GM19025 (cell line): ENCODE measurements around the gene SNRPD3.

Experiments used
- ATAC-seq: cut with Tn5 transposase; IDR thresholded peaks from one replicate; pipeline ENCODE4 v1.9.1; 2021; ENCODE audit warnings: mild to moderate bottlenecking, low read depth, moderate library complexity; ENCODE audit not compliant: unreplicated experiment

The SNRPD3 gene

GRCh38 chr22:24555165-24556039 is at the start of gene SNRPD3:
SNRPD3 (plus strand) TSS chr22:24555999; CDS start chr22:24557675, 1,676 bp downstream.
- peak; percentile 72 for ATAC-seq

- no peak for ATAC-seq
These were observed 48.9 kb upstream of the SNRPD3 start for GRCh38 chr22:24506802-24507438.

DNA sequence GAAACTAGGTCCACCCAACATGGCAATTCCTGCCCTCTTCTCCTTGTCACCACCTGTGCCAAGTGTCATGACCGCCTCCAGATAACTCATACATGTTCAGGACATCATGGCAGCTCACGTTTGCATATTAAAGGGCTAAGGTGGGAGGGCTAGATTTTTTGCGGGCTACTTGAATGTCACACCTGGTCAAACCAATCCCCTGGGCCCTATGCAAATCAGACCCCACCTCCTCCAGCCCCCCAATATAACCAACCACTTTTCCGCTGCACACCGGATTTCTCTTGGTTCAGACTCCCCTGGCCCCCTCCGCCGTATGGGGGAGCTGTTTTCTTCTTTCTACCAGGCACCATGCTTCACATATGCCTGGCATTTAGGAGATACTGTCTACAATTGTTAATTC is 48.1 kb upstream of the SNRPD3 start:
- ATAC-seq: no peak

GRCh38 chr22:24510637-24511625 is 44.9 kb upstream of the SNRPD3 start:
- no peak for ATAC-seq

DNA sequence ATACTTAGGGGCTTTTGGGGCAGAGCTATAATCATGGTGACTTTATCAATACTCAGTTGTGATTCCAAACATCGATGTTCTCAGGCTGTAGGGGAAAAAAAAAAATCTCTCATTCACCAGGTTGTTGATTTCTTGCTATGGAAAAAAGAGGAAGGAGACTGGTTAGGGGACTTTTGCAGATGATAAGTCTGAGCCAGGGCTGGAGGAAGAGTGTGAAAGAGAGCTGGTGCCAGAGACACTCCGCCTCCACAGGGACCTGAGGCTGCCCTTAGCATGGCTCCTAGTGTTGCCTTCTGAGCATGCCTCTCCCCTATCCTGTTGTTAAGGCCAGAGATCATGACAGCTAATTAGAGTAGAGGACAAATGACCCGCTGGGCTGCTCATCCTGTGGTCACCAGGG is 43.8 kb upstream of the SNRPD3 start:
- no peak for ATAC-seq

GRCh38 chr22:24513378-24514240 is 42.2 kb upstream of the SNRPD3 start:
- ATAC-seq: no peak

- no peak for ATAC-seq
These were observed 41.4 kb upstream of the SNRPD3 start for GRCh38 chr22:24514241-24515026.

DNA sequence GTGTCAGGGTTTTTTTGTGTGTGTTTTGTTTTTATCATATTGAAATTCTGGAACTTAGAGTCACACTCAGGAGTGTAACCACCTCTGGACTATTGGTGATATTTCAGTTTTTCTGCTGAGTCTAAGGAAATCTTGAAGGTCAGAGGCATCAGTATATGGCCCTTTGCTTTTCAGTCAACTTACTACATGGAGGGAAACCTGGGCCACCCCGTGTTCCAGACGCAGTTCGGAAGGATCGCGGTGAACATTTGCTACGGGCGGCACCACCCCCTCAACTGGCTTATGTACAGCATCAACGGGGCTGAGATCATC is 40.8 kb upstream of the SNRPD3 start:
- ATAC-seq: no peak

DNA sequence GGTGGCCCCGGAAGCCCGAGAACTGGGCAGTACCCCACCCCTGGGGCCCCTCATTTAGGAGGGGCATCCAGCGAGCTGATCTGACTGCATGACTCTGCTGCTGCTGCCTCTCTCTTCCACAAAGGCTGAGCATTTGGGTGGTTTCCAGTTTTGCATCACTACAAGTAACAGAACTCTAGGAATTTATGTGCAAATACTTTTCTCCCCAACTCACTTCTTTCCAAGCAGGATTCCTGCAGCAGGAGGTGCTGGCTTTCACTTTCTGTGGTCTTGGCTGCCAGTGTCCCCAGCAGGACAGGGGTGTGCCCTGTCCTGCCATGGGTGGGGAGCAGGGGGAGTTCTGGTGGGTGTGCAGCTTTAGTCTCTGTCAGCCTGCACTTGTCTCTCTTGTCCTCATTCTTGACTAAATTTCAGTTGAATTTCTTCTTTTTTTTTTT is 39.5 kb upstream of the SNRPD3 start:
- no peak for ATAC-seq

DNA sequence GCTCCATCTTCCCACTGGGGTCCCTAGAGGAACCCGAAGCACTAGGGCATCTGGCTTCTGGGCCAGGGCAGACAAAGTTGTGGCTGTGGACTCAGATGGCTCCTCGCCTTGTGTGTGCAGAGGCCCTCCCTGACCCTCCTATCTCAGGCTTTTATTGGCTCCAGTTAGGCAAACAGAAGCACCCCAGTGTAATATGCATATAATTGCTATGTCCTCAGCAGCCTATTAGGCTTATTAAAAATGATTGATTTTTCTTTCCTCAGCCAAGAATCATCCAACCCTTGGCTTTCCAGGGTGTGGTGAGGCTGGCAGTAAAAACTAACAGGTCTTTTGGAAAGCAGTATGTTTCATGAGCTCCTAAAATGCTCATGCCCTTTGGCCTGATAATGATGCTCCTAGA is 38.4 kb upstream of the SNRPD3 start:
- no peak for ATAC-seq

GRCh38 chr22:24518228-24518627 is 37.6 kb upstream of the SNRPD3 start:
- no peak for ATAC-seq

DNA sequence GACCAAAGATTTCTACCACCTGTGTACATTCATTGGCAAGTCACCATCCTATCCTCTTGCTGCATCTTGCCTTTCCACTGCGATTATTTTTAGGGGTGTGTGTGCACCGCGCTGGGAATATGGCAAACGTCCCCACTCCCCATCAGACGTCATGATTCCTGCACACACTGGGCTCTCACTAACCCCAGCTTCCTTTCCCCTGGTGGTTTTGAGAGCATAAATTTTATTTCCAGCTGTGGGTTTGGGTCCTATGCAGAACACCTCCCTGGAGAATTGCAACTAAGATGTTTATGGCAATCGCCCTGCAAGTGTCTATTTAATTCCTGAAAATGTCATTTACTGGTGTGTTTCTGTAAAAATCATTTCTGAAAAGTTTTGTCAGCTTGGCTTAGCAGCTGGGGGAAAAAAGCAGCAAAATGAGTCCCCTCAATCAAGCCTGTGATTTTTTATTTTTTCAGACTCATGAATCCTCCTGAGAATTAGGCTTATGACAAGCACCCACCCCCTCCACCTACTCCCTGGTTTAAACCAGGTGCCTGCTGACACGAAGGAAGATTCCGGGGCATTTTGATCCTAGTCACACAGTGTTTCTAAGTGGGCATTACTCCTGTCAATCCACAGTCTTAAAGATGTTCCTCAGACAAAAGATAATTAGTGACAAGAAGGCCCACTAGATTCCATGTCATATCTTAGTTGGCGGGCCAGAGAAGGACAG is 36.9 kb upstream of the SNRPD3 start:
- ATAC-seq: no peak

- no peak for ATAC-seq
These were observed 36.3 kb upstream of the SNRPD3 start for GRCh38 chr22:24519496-24519895.

GRCh38 chr22:24521791-24522245 is 34.0 kb upstream of the SNRPD3 start:
- ATAC-seq: no peak

GRCh38 chr22:24523873-24524272 is 31.9 kb upstream of the SNRPD3 start:
- no peak for ATAC-seq

DNA sequence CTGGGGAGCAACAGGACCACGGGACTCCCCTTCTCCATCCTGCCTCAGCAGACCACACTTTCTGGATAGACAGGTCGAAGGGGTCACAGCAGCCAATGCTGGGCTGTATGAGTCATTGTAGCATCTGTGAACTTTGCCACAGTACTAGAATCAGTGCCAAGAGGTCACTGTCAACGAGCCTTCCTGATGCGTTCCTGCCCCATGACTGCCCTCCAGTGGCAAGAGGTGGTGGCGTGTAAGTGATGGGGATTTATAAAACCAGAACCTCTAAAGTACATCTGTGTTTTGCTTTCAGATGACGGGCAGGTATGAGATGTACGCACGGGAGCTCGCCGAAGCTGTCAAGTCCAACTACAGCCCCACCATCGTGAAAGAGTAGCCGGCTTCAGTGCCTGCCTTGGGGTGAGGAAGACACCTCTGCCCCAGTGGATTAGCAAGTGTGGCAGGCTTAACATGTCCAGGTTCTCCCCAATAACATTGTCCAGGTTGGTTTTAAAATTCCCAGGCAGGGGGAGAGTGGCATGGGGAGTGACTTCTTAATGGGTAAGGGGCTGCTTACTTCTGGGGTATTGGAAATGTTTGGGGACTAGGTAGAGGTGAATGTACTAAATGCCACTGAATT is 30.3 kb upstream of the SNRPD3 start:
- ATAC-seq: peak; percentile 75

DNA sequence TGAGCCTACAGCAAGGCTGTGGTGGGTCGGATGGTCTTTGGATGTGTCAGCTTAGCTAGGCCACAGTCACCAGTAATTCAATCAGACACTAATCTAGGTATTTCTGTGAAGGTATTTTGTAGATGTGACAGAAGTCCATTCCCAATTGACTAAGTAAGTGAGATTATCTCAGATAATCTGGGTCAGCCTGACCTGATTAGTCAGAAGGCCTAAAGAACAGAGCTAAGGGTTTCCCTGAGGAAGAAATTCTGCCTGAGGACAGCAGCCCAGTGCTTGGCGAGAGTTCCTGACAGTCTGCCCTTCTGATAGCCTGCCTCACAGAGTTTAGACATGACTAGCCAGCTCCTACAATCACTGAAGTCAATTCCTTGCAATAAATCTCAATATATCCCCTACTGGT is 29.6 kb upstream of the SNRPD3 start:
- ATAC-seq: no peak

DNA sequence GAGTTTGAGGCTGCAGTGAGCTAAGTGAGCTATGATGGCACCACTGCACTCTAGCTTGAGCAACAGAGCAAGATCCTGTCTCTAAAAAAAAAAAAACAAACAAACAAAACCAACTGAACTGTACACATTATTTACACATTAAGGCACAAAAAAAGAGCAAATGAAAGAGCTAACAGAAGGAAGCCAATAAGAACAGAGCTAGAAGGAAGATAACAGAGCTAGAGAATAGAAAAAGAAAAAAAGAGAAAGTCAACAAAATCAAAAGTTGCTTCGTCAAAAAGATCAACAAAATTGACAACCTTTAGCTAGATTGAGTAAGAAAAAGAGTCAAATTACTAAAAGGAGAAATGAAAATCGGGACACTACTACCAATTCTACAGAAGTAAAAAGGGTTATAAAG is 25.9 kb upstream of the SNRPD3 start:
- no peak for ATAC-seq
